Umbilical cord (tissue), 2 donors: Measurements from ENCODE around the gene HSD17B13. TPM values are rescaled to one million over a fixed set of nuclear protein-coding genes. Genes with fewer than 3 reads are reported as not detected.
A peak's percentile ranks its signal among the peaks of the same experiment; 100 is the strongest.

ENCODE experiments used
- DNase-seq: peaks from one replicate; pipeline ENCODE4 v3.0.0-alpha.2; 2015; ENCODE audit warnings: low spot score
- total RNA-seq: library from RNA; depleted of rRNA; stranded (reverse); fragments of >200 nt; gene quantifications from one replicate; pipeline ENCODE4 v1.2.3, GENCODE V29; 2014; ENCODE audit warnings: low replicate concordance; ENCODE audit not compliant: insufficient read depth

HSD17B13 gene
- total RNA-seq, 1 donor from 2014 or later, result 1.9 TPM

DNA sequence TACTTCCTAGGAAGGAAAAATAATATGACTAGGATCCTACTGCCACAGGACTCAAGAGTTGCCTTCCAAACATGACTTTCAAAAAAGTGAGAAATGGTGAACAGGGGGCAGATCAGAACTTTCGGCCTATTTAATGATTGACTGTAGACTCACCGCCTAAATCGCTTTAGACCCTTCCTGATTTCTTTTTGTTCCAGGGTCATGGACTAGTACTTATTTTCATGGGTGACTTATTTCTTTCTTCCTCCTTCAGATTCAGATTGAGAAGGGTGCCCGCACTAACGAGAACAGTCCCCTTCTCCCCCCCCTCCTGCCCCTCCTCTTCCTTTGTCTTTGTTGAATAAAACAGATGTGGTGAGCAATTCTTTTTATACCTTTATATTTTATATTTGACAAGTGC, 54.3 kb downstream of the HSD17B13 start:
- no peak for DNase-seq

DNA sequence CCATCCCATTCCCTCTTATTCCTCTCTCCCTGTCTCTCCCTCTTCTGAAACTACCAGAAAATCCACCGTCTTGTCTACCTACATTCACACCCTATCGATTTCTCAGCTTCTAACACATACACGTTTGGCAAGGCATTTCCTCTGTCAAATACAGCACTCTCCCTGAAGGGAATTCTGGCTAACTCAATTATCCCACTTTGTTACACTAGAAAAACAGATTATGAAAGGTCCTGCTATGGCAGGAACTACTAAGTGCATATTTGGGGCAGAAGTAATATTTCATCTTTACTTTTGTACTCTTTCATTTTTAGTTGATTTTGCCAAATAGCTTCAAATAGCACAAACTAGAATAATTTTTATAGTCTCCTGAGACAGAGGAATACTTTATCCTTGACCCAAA, 55.7 kb downstream of the HSD17B13 start:
- no peak for DNase-seq

DNA sequence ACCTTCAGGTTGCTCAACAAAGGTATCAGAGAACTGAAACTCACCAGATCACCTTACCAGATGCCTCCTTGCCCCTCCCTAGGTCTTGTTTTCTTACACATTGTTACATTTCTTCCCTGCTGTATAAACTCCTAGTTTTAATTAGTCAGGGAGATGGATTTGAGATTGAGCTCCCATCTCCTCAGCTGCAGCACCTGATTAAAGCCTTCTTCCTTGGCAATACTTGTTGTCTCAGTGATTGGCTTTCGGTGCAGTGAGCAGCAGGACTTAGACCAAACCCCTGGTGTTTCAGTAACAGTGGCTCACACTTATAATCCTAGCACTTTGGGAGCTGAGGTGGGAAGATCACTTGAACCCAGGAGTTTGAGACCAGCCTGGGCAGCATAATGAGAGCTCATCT, 59.8 kb downstream of the HSD17B13 start:
- no peak for DNase-seq

DNA sequence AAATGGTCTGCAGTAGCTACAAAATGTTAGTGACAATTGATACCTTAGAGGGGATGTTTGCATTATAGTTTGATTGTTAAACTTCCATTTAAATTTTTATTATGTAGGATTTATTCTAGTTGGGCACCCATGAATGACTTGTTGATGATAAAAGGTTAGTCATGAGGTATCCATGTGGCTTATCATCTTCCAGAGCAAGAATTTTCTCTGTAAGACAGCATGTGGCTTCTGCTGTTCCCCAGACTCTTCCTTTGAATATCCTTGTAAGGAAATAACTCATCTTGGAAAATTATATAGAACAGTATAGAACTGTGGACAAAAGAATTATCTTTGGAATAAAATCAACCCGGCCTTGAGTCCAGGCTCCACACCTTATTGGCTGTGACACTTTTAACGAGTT, 62.2 kb downstream of the HSD17B13 start:
- no peak for DNase-seq

DNA sequence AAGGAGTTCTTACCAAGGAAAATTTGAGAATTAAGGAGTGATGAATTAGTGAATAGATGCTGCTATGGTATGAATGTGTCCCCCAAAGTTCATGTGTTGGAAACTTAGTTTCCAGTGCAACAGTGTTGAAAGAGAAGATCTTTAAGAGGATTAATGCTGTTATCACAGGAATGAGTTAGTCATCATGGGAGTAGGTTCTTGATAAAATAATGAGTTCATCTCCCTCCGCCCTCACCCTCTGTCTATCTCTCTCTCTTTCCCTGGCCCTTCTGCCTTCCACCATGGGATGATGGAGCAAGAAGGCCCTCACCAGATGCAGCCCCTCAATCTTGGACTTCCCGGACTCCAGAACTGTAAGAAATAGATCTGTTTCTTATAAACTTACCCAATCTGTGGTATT, 64.0 kb downstream of the HSD17B13 start:
- peak; percentile 22 for DNase-seq

DNA sequence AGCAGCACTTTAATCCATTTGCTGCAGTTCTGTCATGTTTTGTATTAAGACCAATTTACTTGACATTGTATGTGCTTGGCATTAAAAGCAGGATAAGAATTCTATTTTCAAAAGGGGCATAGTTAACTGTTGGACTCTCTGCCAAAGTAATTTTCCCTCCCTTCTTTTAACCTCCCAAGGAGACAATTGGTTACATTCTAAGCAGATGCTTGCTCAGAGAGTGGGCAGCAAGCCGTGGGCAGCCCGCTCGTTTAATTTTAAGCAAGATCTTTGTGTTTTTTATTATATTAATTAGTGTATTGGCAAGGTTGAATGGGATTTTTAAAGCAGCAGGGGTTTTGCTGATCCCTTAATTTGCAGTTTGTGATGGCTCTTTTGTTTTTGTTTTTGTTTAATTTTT, 65.2 kb downstream of the HSD17B13 start:
- no peak for DNase-seq

DNA sequence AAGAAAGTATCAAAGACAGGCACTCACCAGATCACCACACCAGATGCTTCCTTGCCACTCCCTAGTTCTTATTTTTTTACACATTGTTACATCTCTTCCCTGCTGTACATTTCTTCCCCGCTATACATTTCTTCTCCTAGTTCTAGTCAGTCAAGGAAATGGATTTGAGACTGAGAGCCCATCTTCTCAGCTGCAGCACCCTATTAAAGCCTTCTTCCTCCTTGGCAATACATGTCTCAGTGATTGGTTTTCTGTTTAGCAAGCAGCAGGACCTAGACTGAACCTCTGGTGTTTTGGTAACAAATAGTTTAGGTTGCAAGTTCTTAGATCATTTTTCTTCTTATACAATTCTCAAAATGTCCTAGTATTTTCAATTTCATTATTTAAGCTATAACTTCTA, 66.9 kb downstream of the HSD17B13 start:
- no peak for DNase-seq

Other genes starting within 250 kb of the HSD17B13 start
- 29.9 TPM for gene KLHL8, start 102.3 kb downstream of the HSD17B13 start, total RNA-seq
- 59.0 TPM for gene HSD17B11, start 68.3 kb upstream of the HSD17B13 start, total RNA-seq
- gene NUDT9, start 99.7 kb upstream of the HSD17B13 start, total RNA-seq, result 5.8 TPM
- gene SPARCL1, start 206.5 kb upstream of the HSD17B13 start, total RNA-seq, result 113 TPM